NCI-H524 (cell line): ENCODE results near the gene CBX3.
"Not testable (repeated sequence)": the region's sequence is repeated elsewhere in the genome, so short reads cannot be mapped to it uniquely, and the experiment has no call there.

Experiments
- DNase-seq, 2 experiments: peaks; one replicate each; lab custom pipeline; 2025; lab: John Stamatoyannopoulos, UW

The CBX3 gene

GRCh38 chr7:26170663-26171062 is 30.9 kb upstream of the CBX3 start:
- DNase-seq, result no peak

- no peak for DNase-seq
Measured at GRCh38 chr7:26171601-26172000, 29.9 kb upstream of the CBX3 start.

GRCh38 chr7:26172048-26172447 is 29.5 kb upstream of the CBX3 start:
- DNase-seq, result no peak

GRCh38 chr7:26175903-26176302 is 25.6 kb upstream of the CBX3 start:
- not testable (repeated sequence) for DNase-seq

- not testable (repeated sequence) for DNase-seq
Measured at GRCh38 chr7:26176696-26177095, 24.8 kb upstream of the CBX3 start.

- DNase-seq, result not testable (repeated sequence)
Measured at GRCh38 chr7:26177269-26177668, 24.3 kb upstream of the CBX3 start.

- no peak for DNase-seq
Measured at GRCh38 chr7:26178272-26178960, 23.1 kb upstream of the CBX3 start.

- no peak for DNase-seq
Measured at GRCh38 chr7:26179422-26179821, 22.1 kb upstream of the CBX3 start.

- no peak for DNase-seq
Measured at GRCh38 chr7:26179826-26180497, 21.6 kb upstream of the CBX3 start.

- no peak for DNase-seq
Measured at GRCh38 chr7:26180792-26181198, 20.8 kb upstream of the CBX3 start.

GRCh38 chr7:26181474-26182227 is 19.9 kb upstream of the CBX3 start:
- DNase-seq, result no peak

- DNase-seq, result no peak
Measured at GRCh38 chr7:26182283-26182682, 19.3 kb upstream of the CBX3 start.

- no peak for DNase-seq
Measured at GRCh38 chr7:26182706-26183105, 18.8 kb upstream of the CBX3 start.

GRCh38 chr7:26183545-26184280 is 17.8 kb upstream of the CBX3 start:
- no peak for DNase-seq

- DNase-seq, result not testable (repeated sequence)
Measured at GRCh38 chr7:26184281-26185101, 17.1 kb upstream of the CBX3 start.

- DNase-seq, result no peak
Measured at GRCh38 chr7:26185131-26185843, 16.3 kb upstream of the CBX3 start.

GRCh38 chr7:26185844-26186180 is 15.7 kb upstream of the CBX3 start:
- DNase-seq, result no peak

- DNase-seq, result no peak
Measured at GRCh38 chr7:26186364-26187311, 14.9 kb upstream of the CBX3 start.

GRCh38 chr7:26187380-26188205 is 14.0 kb upstream of the CBX3 start:
- DNase-seq, result peak in 1 of 2 experiments; percentile 45
